Measurements from ENCODE around the gene SLC25A13. TPM values are rescaled to one million over a fixed set of nuclear protein-coding genes. Genes with fewer than 3 reads are reported as not detected.
A peak's percentile ranks its signal among the peaks of the same experiment; 100 is the strongest.

SLC25A13 gene
- total RNA-seq, 1 experiment from 2014 or later: 19.5 TPM

- POLR2A ChIA-PET (ENCODE audit: unreplicated experiment): no interaction called here
- 0 out of 2 replicates have a peak, but pooled peaks cover 5% of the 10 kb centered on the region for H4K20me1 ChIP-seq (ENCODE audit: low read length)
- intact Hi-C loops (cut with micrococcal nuclease): no loop called here
These were observed 13.5 kb downstream of the SLC25A13 start for GRCh38 chr7:96308253-96308949.

GRCh38 chr7:96306385-96307125, 15.3 kb downstream of the SLC25A13 start:
- ChIA-PET CTCF (no interaction called here), POLR2A (ENCODE audit: unreplicated experiment) (no interaction called here)
- no peaks in the 10 kb centered on the region for H3K9me3 ChIP-seq (ENCODE audit: low read length)
- no peak overlapping the region for H2AFZ ChIP-seq (ENCODE audit: low read length)
- no peak for TF ChIP-seq CTCF (conservative IDR thresholded peaks at IDR 0.05; ENCODE audit: low read depth, low read length)
- no peak for TF ChIP-seq EZH2 (IDR thresholded peaks at IDR 0.05; ENCODE audit: low read length, unreplicated experiment)
- TF ChIP-seq EZH2phosphoT487 (IDR thresholded peaks at IDR 0.05; ENCODE audit: borderline replicate concordance, low read length): no peak
- H3K27me3 ChIP-seq (ENCODE audit: low read length): no peaks in the 10 kb centered on the region
- no peak overlapping the region for H3K4me2 ChIP-seq (ENCODE audit: low read length)
- H3K4me1 ChIP-seq (ENCODE audit: insufficient read depth, low read length): peaks cover 40% of the 10 kb centered on the region
- no peaks in the 10 kb centered on the region for H3K9me2 ChIP-seq (replicated peaks; ENCODE audit: low read length)
- no TSS peak for BruUV-seq (replicated peaks)
- peaks cover 4% of the 10 kb centered on the region for H3F3A ChIP-seq (ENCODE audit: low read length, unreplicated experiment)
- intact Hi-C loops (cut with micrococcal nuclease): no loop called here
- H3K27ac ChIP-seq (ENCODE audit: low read length): no peak overlapping the region
- H3K9ac ChIP-seq (ENCODE audit: low read length): no peak overlapping the region
- no peak overlapping the region for H3K4me3 ChIP-seq (ENCODE audit: low read length)
- DNase-seq: no peak
- 0 out of 2 replicates have a peak, but pooled peaks cover 5% of the 10 kb centered on the region for H4K20me1 ChIP-seq (ENCODE audit: low read length)
- H3K79me2 ChIP-seq (ENCODE audit: low read length): peaks cover 76% of the 10 kb centered on the region
- ATAC-seq: no peak
- no peaks in the 10 kb centered on the region for H3K36me3 ChIP-seq (ENCODE audit: low read depth, low read length)

More at GRCh38 chr7:96308253-96308949, 13.5 kb downstream of the SLC25A13 start:
- no peak for TF ChIP-seq EZH2phosphoT487 (IDR thresholded peaks at IDR 0.05; ENCODE audit: borderline replicate concordance, low read length)
- TF ChIP-seq CTCF (conservative IDR thresholded peaks at IDR 0.05; ENCODE audit: low read depth, low read length): no peak
- no peak for TF ChIP-seq EZH2 (IDR thresholded peaks at IDR 0.05; ENCODE audit: low read length, unreplicated experiment)
- CTCF ChIA-PET: no interaction called here
- Histone ChIP-seq H3F3A (ENCODE audit: low read length, unreplicated experiment) (peaks cover 4% of the 10 kb centered on the region), H3K79me2 (ENCODE audit: low read length) (peaks cover 78% of the 10 kb centered on the region), H3K27me3 (ENCODE audit: low read length) (no peaks in the 10 kb centered on the region), H3K36me3 (ENCODE audit: low read depth, low read length) (no peaks in the 10 kb centered on the region), H3K9me2 (replicated peaks; ENCODE audit: low read length) (no peaks in the 10 kb centered on the region), H3K4me1 (ENCODE audit: insufficient read depth, low read length) (peaks cover 27% of the 10 kb centered on the region), H3K4me2 (ENCODE audit: low read length) (no peak overlapping the region), H3K27ac (ENCODE audit: low read length) (no peak overlapping the region), H3K9me3 (ENCODE audit: low read length) (no peaks in the 10 kb centered on the region), H3K4me3 (ENCODE audit: low read length) (no peak overlapping the region), H3K9ac (ENCODE audit: low read length) (no peak overlapping the region), H2AFZ (ENCODE audit: low read length) (no peak overlapping the region)
- DNase-seq (no peak), ATAC-seq (no peak)
- BruUV-seq (replicated peaks): no TSS peak

- Histone ChIP-seq H3K4me1 (ENCODE audit: insufficient read depth, low read length) (peaks cover 40% of the 10 kb centered on the region), H4K20me1 (ENCODE audit: low read length) (0 out of 2 replicates have a peak, but pooled peaks cover 5% of the 10 kb centered on the region), H3K79me2 (ENCODE audit: low read length) (peaks cover 76% of the 10 kb centered on the region), H3K9me3 (ENCODE audit: low read length) (no peaks in the 10 kb centered on the region), H3K36me3 (ENCODE audit: low read depth, low read length) (no peaks in the 10 kb centered on the region), H2AFZ (ENCODE audit: low read length) (no peak overlapping the region), H3K4me2 (ENCODE audit: low read length) (no peak overlapping the region), H3K9ac (ENCODE audit: low read length) (no peak overlapping the region), H3K4me3 (ENCODE audit: low read length) (no peak overlapping the region), H3K27ac (ENCODE audit: low read length) (peak overlapping the region; percentile 97), H3K27me3 (ENCODE audit: low read length) (no peaks in the 10 kb centered on the region), H3F3A (ENCODE audit: low read length, unreplicated experiment) (peaks cover 4% of the 10 kb centered on the region), H3K9me2 (replicated peaks; ENCODE audit: low read length) (no peaks in the 10 kb centered on the region)
- ChIA-PET CTCF (no interaction called here), POLR2A (ENCODE audit: unreplicated experiment) (no interaction called here)
- no peak for DNase-seq
- TF ChIP-seq EZH2 (IDR thresholded peaks at IDR 0.05; ENCODE audit: low read length, unreplicated experiment) (no peak), CTCF (conservative IDR thresholded peaks at IDR 0.05; ENCODE audit: low read depth, low read length) (no peak), EZH2phosphoT487 (IDR thresholded peaks at IDR 0.05; ENCODE audit: borderline replicate concordance, low read length) (no peak)
- no TSS peak for BruUV-seq (replicated peaks)
- ATAC-seq: no peak
- intact Hi-C loops (cut with micrococcal nuclease): loop anchor here (2.0 kb wide), 1 partner anchor 15 kb away; no protein-coding TSS in a partner anchor
These were observed 16.0 kb downstream of the SLC25A13 start for GRCh38 chr7:96305915-96306314.
